GM06990 (cell line): ENCODE results near the gene ABHD2.

Source experiments
- DNase-seq: peaks from one replicate; pipeline ENCODE4 v3.0.0-alpha.2; 2011; ENCODE audit not compliant: insufficient read length; ENCODE audit errors: extremely low read depth
- H3K27me3 ChIP-seq: replicated peaks from 2 replicates; pipeline ENCODE4 v1.6.0; 2011; ENCODE audit warnings: low read length; ENCODE audit not compliant: control insufficient read depth, insufficient read depth
- H3K36me3 ChIP-seq: 2 replicates; pipeline ENCODE4 v1.5.1; 2011; ENCODE audit warnings: low read length; ENCODE audit not compliant: control insufficient read depth, insufficient read depth
- H3K4me3 ChIP-seq: replicated peaks from 2 replicates; pipeline ENCODE4 v1.5.1; 2011; ENCODE audit warnings: low read depth, mild to moderate bottlenecking, control low read depth, low read length
- TF ChIP-seq, protein P1 (sequence below): IDR thresholded peaks from 2 replicates; pipeline ENCODE4 v1.5.1; 2011; ENCODE audit warnings: low read length, control low read depth, mild to moderate bottlenecking, inconsistent platforms; ENCODE audit not compliant: insufficient read depth, poor library complexity, severe bottlenecking

ABHD2 gene

DNA sequence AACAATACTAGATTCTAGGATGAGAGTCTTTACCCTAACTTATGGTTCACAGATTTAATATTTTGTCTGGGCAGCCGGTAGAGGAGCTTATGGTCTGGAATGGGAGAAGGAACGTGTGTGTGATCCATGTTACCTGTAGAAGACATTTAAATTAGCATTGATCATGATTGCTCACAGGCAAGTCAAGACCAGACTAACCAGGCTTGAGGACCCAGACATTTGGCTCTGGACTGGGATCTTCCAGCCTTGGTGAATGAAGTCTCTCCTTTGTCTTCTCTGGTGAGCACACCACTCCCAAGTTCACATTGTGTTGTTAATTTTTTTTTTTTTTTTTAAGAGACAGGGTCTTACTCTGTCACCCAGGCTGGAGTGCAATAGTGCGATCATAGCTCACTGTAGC is 11.7 kb downstream of the ABHD2 start:
- Histone ChIP-seq H3K4me3 (no peak overlapping the region), H3K27me3 (no peaks in the 10 kb centered on the region), H3K36me3 (no peaks in the 10 kb centered on the region)
- no peak for DNase-seq
- TF ChIP-seq, protein P1, sequence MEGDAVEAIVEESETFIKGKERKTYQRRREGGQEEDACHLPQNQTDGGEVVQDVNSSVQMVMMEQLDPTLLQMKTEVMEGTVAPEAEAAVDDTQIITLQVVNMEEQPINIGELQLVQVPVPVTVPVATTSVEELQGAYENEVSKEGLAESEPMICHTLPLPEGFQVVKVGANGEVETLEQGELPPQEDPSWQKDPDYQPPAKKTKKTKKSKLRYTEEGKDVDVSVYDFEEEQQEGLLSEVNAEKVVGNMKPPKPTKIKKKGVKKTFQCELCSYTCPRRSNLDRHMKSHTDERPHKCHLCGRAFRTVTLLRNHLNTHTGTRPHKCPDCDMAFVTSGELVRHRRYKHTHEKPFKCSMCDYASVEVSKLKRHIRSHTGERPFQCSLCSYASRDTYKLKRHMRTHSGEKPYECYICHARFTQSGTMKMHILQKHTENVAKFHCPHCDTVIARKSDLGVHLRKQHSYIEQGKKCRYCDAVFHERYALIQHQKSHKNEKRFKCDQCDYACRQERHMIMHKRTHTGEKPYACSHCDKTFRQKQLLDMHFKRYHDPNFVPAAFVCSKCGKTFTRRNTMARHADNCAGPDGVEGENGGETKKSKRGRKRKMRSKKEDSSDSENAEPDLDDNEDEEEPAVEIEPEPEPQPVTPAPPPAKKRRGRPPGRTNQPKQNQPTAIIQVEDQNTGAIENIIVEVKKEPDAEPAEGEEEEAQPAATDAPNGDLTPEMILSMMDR = no peak

DNA sequence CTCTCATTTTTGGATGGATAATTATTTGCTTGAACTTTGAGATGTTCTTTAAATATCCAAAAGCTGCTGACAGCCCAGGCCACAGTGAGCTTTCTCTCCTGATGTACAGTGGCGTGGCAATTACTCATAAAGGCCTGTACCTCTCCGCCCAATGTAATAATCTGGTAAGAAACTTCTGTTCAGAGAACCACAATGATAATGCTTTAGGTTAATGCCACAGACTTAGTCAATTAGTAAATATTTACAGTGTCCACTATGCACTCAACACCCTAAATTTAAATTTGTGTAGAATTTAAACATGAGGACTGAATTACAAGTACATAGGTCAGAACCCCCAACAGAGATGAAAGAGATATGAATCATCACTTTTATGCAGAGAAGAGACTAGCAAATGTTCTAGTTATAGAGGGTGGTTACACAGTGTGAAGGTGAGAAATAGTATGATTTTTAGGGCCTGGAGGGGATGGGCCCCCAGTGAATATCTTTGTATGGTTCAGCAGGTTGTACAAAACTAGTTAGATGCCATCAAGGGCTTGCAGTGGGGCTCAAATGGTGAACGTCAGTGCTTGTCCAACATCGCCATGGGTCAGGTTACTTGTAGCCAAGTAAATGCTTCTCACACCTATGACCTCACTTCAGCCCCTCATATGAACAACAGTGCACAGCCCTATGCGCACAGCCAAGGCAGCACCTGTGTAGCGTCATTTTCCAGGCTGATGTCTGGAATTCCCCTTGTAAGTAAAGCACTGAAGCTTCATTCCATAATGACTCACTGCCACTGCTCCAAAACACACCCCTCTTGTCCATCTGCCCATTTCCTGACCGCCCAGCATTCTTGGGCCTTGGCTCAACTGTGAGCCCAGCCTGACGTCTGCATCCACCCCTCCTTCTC is 13.3 kb downstream of the ABHD2 start:
- no peaks in the 10 kb centered on the region for H3K36me3 ChIP-seq
- H3K4me3 ChIP-seq = no peak overlapping the region
- no peak for DNase-seq
- H3K27me3 ChIP-seq = no peaks in the 10 kb centered on the region
- TF ChIP-seq, protein P1 = no peak

- no peak overlapping the region for H3K4me3 ChIP-seq
- no peak for DNase-seq
- no peaks in the 10 kb centered on the region for H3K36me3 ChIP-seq
- no peaks in the 10 kb centered on the region for H3K27me3 ChIP-seq
- TF ChIP-seq, protein P1 = no peak
Measured at GRCh38 chr15:89103481-89104171, 15.4 kb downstream of the ABHD2 start.

DNA sequence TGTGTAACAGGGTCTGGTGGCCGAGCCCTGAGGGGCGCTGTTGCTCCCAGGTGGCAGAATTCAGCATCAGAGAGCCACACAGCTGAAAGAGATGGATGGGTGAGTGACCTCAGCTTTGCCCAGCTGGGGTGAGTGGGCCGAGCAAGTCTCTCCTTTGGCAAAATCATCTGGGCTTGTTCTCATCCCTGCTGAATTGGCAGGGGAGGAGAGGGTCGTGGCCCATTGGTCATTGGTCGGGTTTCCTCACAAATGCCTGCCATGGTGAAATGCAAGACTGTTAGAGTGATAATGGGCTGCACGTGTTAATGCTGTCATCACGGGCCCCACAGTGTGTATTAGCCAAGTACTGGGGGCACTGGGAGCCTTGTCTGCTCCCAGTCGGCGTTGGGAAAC is 15.9 kb downstream of the ABHD2 start:
- Histone ChIP-seq H3K27me3 (no peaks in the 10 kb centered on the region), H3K4me3 (no peak overlapping the region), H3K36me3 (no peaks in the 10 kb centered on the region)
- TF ChIP-seq, protein P1 = no peak
- no peak for DNase-seq

GRCh38 chr15:89105147-89105546 is 16.9 kb downstream of the ABHD2 start:
- no peak overlapping the region for H3K4me3 ChIP-seq
- TF ChIP-seq, protein P1 = no peak

More at GRCh38 chr15:89105147-89105546, 16.9 kb downstream of the ABHD2 start:
- Histone ChIP-seq H3K36me3 (no peaks in the 10 kb centered on the region), H3K27me3 (no peaks in the 10 kb centered on the region)
- no peak for DNase-seq
